Suppressor macrophage treated with lipopolysaccharide for 4 hours (primary cell): ENCODE results near the gene TRAPPC3.
A peak's percentile ranks its signal among the peaks of the same experiment; 100 is the strongest.

Experiments used
- DNase-seq: peaks from one replicate; pipeline ENCODE4 v3.0.0-alpha.2; 2020

TRAPPC3 gene

GRCh38 chr1:36151134-36151844 is 2.0 kb upstream of the TRAPPC3 start:
- no peak for DNase-seq

GRCh38 chr1:36150296-36151133 is 1.2 kb upstream of the TRAPPC3 start:
- peak; percentile 94 for DNase-seq

- no peak for DNase-seq
Observed at GRCh38 chr1:36149973-36150295, 648 bp upstream of the TRAPPC3 start.

GRCh38 chr1:36148821-36149236 is 457 bp downstream of the TRAPPC3 start:
- DNase-seq = no peak

- no peak for DNase-seq
Observed at GRCh38 chr1:36144413-36144812, 4.9 kb downstream of the TRAPPC3 start.

GRCh38 chr1:36143424-36143823 is 5.9 kb downstream of the TRAPPC3 start:
- DNase-seq = no peak

GRCh38 chr1:36142121-36142520 is 7.2 kb downstream of the TRAPPC3 start:
- no peak for DNase-seq

GRCh38 chr1:36139521-36139920 is 9.8 kb downstream of the TRAPPC3 start:
- no peak for DNase-seq

- DNase-seq = no peak
Observed at GRCh38 chr1:36137776-36138175, 11.5 kb downstream of the TRAPPC3 start.

- DNase-seq = no peak
Observed at GRCh38 chr1:36137226-36137625, 12.1 kb downstream of the TRAPPC3 start.

- DNase-seq = no peak
Observed at GRCh38 chr1:36136535-36136934, 12.8 kb downstream of the TRAPPC3 start.

GRCh38 chr1:36135796-36136195 is 13.5 kb downstream of the TRAPPC3 start:
- DNase-seq = no peak

- no peak for DNase-seq
Observed at GRCh38 chr1:36135330-36135667, 14.0 kb downstream of the TRAPPC3 start.

- DNase-seq = peak; percentile 65
Observed at GRCh38 chr1:36134505-36135329, 14.6 kb downstream of the TRAPPC3 start.

- DNase-seq = no peak
Observed at GRCh38 chr1:36134031-36134430, 15.3 kb downstream of the TRAPPC3 start.

- DNase-seq = peak; percentile 67
Observed at GRCh38 chr1:36133484-36133883, 15.8 kb downstream of the TRAPPC3 start.

GRCh38 chr1:36132029-36132428 is 17.3 kb downstream of the TRAPPC3 start:
- DNase-seq = no peak

- no peak for DNase-seq
Observed at GRCh38 chr1:36128905-36129206, 20.4 kb downstream of the TRAPPC3 start.

- no peak for DNase-seq
Observed at GRCh38 chr1:36128126-36128904, 21.0 kb downstream of the TRAPPC3 start.

GRCh38 chr1:36126797-36127500 is 22.3 kb downstream of the TRAPPC3 start:
- no peak for DNase-seq

- no peak for DNase-seq
Observed at GRCh38 chr1:36126005-36126716, 23.1 kb downstream of the TRAPPC3 start.
